ENCODE results near the gene LPIN3.

DNA sequence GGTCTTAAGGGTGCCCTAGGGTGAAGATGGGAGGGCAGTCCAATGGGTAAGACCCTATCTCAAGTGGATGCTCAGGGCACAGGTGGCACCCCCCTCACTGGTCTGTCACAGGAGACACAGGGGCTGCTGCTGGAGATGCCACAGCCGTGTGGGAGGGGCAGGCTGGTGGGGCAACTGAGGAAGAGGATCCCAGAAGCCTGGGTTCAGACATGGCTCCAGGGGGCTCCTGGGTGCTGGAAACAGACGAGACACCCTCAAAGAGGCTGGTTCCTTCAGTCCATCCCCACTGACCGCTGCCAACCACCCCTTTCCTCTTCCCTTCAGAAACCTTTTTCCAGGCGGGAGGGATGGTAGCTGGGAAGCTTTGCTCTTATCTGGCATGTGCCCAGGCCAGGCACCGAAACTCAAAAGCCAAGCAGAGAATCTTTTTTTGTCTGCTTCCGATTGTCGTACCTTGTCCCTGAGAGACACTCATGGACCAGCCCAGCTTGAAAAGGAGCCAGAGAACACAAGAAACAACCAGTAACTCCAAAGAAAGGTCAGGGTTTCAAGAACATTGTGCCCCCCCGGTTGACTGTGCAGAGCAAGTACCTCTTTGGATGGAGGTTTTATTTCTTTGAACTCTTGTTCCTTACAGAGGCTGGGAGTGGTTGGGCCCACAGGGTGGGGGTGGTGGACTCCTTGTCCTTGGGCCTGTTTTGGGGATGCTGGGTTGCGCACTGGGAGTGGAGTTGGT lies 54.5 kb downstream of the LPIN3 start:
- TF ChIP-seq, protein P1, sequence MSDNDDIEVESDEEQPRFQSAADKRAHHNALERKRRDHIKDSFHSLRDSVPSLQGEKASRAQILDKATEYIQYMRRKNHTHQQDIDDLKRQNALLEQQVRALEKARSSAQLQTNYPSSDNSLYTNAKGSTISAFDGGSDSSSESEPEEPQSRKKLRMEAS (IDR thresholded peaks at IDR 0.05; ENCODE audit: insufficient read depth, insufficient read length): no peak
- TF ChIP-seq, protein P2, sequence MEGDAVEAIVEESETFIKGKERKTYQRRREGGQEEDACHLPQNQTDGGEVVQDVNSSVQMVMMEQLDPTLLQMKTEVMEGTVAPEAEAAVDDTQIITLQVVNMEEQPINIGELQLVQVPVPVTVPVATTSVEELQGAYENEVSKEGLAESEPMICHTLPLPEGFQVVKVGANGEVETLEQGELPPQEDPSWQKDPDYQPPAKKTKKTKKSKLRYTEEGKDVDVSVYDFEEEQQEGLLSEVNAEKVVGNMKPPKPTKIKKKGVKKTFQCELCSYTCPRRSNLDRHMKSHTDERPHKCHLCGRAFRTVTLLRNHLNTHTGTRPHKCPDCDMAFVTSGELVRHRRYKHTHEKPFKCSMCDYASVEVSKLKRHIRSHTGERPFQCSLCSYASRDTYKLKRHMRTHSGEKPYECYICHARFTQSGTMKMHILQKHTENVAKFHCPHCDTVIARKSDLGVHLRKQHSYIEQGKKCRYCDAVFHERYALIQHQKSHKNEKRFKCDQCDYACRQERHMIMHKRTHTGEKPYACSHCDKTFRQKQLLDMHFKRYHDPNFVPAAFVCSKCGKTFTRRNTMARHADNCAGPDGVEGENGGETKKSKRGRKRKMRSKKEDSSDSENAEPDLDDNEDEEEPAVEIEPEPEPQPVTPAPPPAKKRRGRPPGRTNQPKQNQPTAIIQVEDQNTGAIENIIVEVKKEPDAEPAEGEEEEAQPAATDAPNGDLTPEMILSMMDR (IDR thresholded peaks at IDR 0.05; ENCODE audit: extremely low read depth in 1 of 2, insufficient read depth in 1 of 2, low read depth in 1 of 2, low read length in 2 of 2): no peak
- TF ChIP-seq POLR2AphosphoS5 (IDR thresholded peaks at IDR 0.05; ENCODE audit: insufficient read depth, low read depth, low read length) (no peak), EZH2 (IDR thresholded peaks at IDR 0.05; ENCODE audit: borderline replicate concordance, low read depth, low read length, severe bottlenecking) (no peak), MYC (IDR thresholded peaks at IDR 0.05; ENCODE audit: low read depth, low read length) (no peak)
